CD4-positive, alpha-beta T cell treated with Interleukin-10 for 1 hour (primary cell): ENCODE measurements around the gene BCO2.
A peak's percentile ranks its signal among the peaks of the same experiment; 100 is the strongest.

Experiments
- DNase-seq: peaks from one replicate; pipeline ENCODE4 v3.0.0-alpha.2; 2020

Gene BCO2

GRCh38 chr11:112219476-112220232 is 44.3 kb downstream of the BCO2 start:
- peak; percentile 82 for DNase-seq

- DNase-seq = no peak
Observed at GRCh38 chr11:112221274-112221835, 46.0 kb downstream of the BCO2 start.

GRCh38 chr11:112222303-112222702 is 47.0 kb downstream of the BCO2 start:
- no peak for DNase-seq

GRCh38 chr11:112223121-112223520 is 47.8 kb downstream of the BCO2 start:
- no peak for DNase-seq

- no peak for DNase-seq
Observed at GRCh38 chr11:112223754-112224532, 48.6 kb downstream of the BCO2 start.

- no peak for DNase-seq
Observed at GRCh38 chr11:112225753-112226061, 50.4 kb downstream of the BCO2 start.

- peak; percentile 87 for DNase-seq
Observed at GRCh38 chr11:112226062-112226830, 50.9 kb downstream of the BCO2 start, which contains the start of gene PTS. Gene PTS (plus strand): TSS chr11:112226428. CDS start chr11:112226444, 16 bp downstream.

GRCh38 chr11:112226831-112227401 is 51.6 kb downstream of the BCO2 start:
- DNase-seq = no peak

- no peak for DNase-seq
Observed at GRCh38 chr11:112227471-112227870, 52.2 kb downstream of the BCO2 start.

GRCh38 chr11:112228706-112229105 is 53.4 kb downstream of the BCO2 start:
- DNase-seq = no peak

- DNase-seq = no peak
Observed at GRCh38 chr11:112229159-112229558, 53.8 kb downstream of the BCO2 start.

- DNase-seq = no peak
Observed at GRCh38 chr11:112229746-112230433, 54.6 kb downstream of the BCO2 start.

- no peak for DNase-seq
Observed at GRCh38 chr11:112231952-112232351, 56.6 kb downstream of the BCO2 start.

- DNase-seq = no peak
Observed at GRCh38 chr11:112235750-112236390, 60.6 kb downstream of the BCO2 start.

GRCh38 chr11:112237451-112237850 is 62.1 kb downstream of the BCO2 start:
- DNase-seq = no peak

GRCh38 chr11:112238041-112238440 is 62.7 kb downstream of the BCO2 start:
- DNase-seq = no peak

GRCh38 chr11:112241486-112241885 is 66.2 kb downstream of the BCO2 start:
- DNase-seq = no peak

GRCh38 chr11:112247201-112247600 is 71.9 kb downstream of the BCO2 start:
- no peak for DNase-seq

- no peak for DNase-seq
Observed at GRCh38 chr11:112248201-112248600, 72.9 kb downstream of the BCO2 start.

GRCh38 chr11:112249871-112250610 is 74.7 kb downstream of the BCO2 start:
- DNase-seq = no peak
